Skeletal muscle cell (primary cell): ENCODE data around the gene PIP5K1B.

Experiments used
- DNase-seq: peaks from one replicate; pipeline ENCODE4 v3.0.0-alpha.2; 2010; ENCODE audit warnings: low read depth
- H3K4me3 ChIP-seq: 2 replicates; pipeline ENCODE4 v1.5.1; 2011; ENCODE audit warnings: low read depth, mild to moderate bottlenecking, control low read depth, low read length, moderate library complexity

Gene PIP5K1B

DNA sequence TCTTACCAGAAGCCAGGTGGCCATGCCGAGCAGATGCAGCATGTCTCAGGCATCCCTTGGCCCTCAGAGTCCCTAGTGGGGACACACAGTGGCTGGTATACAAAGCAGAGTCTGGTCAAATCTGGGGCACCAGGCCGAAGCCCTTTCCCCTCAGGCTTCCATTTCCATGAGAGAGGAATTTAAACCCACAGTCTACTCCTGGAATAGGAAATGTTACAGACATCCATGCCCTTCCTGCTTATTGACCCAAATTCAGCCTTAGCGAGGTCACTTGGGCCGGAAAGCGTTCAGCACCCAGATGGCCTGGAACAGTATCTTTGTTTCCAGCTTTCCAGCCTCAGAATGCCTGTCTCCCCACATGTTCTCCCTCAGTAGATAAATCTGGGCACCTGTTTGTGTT lies 131.7 kb downstream of the PIP5K1B start:
- H3K4me3 ChIP-seq = no peak overlapping the region
- DNase-seq = no peak

- no peak overlapping the region for H3K4me3 ChIP-seq
- no peak for DNase-seq
Measured at GRCh38 chr9:68838245-68838644, 133.2 kb downstream of the PIP5K1B start.

DNA sequence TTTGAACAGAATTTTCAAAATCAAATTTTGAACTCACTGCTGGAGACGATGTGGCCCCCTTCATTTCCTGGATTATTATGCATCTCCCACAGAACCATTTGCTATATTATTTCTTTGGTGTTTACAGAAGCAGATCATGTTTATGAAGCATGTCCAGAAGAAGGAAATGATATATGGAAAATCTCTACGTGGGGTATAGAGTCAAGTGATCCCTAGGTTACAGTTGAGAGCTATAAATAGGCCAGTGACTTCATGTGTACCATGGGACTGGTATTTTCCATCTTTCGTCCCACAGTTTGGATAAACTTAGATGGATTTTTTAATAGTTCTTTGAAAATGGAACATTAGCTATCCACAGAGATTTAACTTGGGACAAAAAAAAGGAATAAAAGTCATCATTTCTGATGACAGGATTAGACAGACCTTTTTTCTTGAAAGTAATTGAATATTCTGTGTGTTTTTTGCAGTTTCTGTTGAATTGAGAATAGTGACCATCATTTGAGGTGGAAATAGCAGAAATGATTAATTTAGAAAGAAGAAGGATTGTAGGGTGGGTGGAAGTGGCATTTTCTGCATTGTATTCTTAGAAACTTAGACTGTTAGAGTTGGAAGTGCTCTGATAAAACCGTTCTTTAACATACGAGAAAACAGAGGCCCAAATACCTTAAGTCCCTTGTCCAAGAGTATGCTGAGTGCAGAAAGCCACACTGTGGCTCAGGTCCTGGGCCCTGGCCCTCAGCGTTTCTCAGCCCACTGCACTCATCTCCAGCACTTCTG lies 136.4 kb downstream of the PIP5K1B start:
- no peak for DNase-seq
- H3K4me3 ChIP-seq = no peak overlapping the region

- H3K4me3 ChIP-seq = no peak overlapping the region
- DNase-seq = no peak
Measured at GRCh38 chr9:68842568-68842967, 137.5 kb downstream of the PIP5K1B start.

DNA sequence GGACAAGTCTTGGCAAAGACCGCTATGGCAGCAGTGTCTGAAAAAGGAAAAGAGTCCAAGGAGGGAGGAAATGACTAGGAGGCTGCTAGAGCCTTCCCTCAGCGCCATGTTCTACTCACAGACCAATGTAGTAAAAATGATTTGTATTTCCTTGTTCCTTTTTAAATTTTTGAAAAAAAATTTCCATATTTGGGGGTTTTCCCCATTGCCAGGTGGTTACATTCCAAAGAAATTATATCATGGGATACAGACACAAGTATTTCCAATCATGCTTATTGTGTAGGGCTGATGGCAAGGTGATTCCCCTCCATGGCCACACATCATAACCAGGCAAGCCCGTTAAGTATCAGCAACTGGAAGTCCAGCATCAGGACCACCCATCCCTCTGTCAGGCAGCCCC lies 138.2 kb downstream of the PIP5K1B start:
- DNase-seq = no peak
- H3K4me3 ChIP-seq = no peak overlapping the region

- no peak for DNase-seq
- H3K4me3 ChIP-seq = no peak overlapping the region
Measured at GRCh38 chr9:68844157-68844556, 139.1 kb downstream of the PIP5K1B start.

DNA sequence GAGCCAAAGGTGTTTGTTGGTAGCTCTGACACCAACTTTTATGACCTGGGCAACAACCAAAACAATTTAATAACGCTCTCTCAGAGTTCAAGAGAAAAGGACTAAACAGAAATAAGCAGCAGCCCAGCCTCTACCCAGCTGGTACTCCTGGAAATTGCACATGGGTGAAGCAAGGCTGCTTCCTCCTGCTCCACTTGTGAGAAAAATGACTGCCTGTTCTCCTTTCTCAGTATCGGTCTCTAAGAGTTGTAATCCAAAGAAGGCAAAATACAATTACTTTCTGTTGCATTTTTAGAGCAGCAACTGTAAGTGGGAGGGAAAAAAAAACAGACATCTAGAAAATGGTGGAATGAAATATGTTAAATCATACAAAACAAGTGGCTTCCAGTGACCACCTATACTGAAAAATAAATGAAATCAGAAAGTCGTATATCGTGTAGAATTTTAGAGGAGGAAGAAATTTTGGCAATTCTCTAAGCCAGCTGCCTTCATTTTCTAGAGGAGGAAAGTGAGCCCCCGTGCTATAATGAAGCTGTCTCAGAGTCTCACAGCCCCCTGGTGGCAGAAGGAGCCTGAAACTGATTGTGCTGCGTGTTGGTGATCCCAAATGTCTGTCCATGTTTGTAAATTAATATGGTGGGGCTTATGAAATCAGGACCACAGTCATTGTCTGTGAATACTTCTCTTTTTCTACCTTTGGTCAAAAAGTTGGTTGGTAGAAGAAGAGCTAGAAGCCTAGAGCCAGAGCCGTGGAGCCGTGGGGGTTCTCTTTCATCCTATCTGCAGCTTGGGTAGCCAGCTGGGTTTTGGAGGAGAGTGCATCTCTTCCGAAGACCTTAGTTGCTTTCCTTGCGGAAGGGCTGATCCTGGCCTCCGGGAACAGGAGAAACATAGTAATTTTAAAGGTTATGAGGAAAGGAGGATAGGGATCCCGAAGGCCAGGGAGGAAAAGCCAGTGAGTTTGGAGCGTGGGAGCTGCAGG lies 139.9 kb downstream of the PIP5K1B start:
- DNase-seq = no peak
- no peak overlapping the region for H3K4me3 ChIP-seq

GRCh38 chr9:68847765-68848164 lies 142.7 kb downstream of the PIP5K1B start:
- no peak overlapping the region for H3K4me3 ChIP-seq
- DNase-seq = no peak

DNA sequence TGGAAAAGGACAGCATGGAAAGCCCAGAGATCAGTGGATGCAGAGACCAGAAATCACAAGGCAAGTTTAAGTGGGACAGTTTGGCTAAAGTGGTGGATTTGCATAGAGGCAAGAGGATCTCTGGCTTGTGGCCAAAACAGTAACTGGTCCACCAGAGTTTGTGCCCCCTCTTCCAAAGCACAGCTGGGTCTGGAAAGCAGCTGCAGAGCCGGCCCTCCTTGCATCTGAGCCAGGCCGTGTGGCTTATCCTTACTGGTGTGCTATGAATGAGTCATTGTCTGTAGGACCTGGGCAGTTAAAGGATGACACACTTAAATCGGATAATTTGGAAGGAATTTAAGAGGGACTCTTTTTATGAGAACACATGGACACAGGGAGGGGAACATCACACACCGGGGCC lies 146.6 kb downstream of the PIP5K1B start:
- no peak for DNase-seq

DNA sequence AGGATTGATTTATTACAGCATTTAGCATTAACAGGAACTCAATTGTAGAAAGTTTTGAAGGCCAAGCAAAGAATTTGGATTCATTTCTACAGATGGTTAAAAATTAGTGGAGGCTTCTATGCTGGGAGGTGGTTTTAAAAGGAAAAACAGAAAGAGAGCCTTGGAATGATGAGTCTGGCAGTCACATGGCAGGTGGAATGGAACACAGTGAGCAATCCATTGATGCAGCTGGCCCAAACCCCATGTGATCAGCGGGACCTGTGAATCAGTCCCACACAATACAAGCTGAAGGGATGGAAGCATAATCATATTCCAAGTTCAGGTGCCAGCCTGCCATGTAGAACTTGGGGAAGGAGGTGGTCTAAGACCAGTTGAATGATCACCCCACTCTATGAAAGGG lies 147.9 kb downstream of the PIP5K1B start:
- no peak overlapping the region for H3K4me3 ChIP-seq
- DNase-seq = no peak

More for the DNA sequence above, 146.6 kb downstream of the PIP5K1B start:
- no peak overlapping the region for H3K4me3 ChIP-seq

DNA sequence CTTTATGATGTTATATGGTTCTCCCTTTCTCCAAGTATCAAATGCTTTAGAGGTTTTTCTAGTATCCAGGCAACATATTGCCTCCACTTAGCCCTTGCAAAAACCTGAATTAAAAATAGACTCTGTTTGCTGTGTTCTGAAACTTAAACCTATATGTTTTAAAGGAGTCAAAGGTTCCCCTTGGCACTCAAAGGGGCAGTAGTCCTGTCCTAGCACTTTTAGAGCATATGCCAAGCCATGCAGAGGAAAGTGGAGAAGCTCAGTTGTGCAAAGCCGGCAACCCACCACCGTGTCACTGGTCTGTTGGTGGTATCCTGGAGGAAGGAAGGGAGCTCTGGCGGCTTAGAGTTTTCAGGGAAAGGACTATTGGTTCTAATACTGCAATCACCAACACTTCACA lies 154.3 kb downstream of the PIP5K1B start:
- no peak for DNase-seq
- H3K4me3 ChIP-seq = no peak overlapping the region

- H3K4me3 ChIP-seq = no peak overlapping the region
- DNase-seq = no peak
Measured at GRCh38 chr9:68860419-68860818, 155.4 kb downstream of the PIP5K1B start.

- DNase-seq = no peak
- no peak overlapping the region for H3K4me3 ChIP-seq
Measured at GRCh38 chr9:68861436-68861835, 156.4 kb downstream of the PIP5K1B start.

DNA sequence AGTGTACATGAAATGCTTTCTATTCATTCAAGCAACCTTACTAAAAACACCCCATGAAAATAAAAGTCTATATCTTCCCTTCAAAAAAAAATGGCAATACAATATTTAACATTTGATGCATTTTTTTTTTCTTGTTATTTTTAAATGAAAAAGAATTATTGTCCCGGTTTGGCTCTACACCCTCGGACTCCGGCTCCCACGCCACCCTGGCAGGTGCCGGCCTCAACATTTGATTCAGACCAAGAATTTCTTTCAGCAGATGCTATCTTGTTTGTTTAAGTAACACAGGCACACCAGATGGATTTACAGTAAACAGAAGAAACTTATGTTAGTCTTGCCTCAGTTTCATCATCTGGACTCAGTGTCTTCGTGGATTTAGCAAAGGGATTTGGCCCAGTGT lies 162.0 kb downstream of the PIP5K1B start:
- DNase-seq = no peak
- H3K4me3 ChIP-seq = no peak overlapping the region

GRCh38 chr9:68869022-68869421 lies 164.0 kb downstream of the PIP5K1B start:
- DNase-seq = no peak
- H3K4me3 ChIP-seq = no peak overlapping the region

DNA sequence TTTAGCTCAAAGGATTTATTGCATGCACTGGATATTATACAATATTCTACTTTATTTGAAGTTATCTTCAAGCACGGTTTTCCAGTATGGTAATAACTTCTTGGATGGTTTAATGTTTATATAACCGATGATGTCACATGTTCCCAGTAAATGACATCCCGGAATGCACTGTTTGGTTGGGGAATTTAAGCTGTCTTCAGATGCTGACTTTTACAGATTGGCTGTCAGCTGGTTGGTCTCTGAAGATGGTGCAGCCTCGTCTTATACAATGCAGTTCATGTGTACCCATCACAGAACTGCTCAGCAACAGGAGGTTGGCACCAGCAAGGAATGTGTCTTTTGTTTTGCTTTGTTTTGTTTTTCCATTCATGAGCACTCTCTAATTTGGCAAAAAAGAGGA lies 165.0 kb downstream of the PIP5K1B start:
- H3K4me3 ChIP-seq = no peak overlapping the region
- DNase-seq = no peak

- H3K4me3 ChIP-seq = no peak overlapping the region
- no peak for DNase-seq
Measured at GRCh38 chr9:68871236-68871635, 166.2 kb downstream of the PIP5K1B start.

GRCh38 chr9:68872026-68872501 lies 167.0 kb downstream of the PIP5K1B start:
- DNase-seq = no peak
- H3K4me3 ChIP-seq = no peak overlapping the region

DNA sequence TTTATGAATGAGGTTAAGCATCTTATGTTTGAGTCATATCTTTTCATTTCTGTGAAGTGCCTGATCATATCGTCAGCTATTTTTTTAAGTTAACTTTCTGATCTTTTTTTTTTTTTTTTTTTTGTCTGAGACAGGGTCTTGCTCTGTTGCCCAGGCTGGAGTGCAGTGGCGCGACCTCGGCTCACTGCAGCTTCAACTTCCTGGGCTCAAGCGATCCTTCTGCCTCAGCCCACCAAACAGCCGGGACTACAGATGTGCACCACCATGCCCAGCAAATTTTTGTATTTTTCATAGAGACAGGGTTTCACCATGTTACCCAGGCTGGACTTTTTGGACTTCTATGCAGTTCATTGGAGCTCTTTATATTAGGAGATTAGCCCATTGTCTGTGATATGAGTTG lies 168.1 kb downstream of the PIP5K1B start:
- H3K4me3 ChIP-seq = no peak overlapping the region
- no peak for DNase-seq

DNA sequence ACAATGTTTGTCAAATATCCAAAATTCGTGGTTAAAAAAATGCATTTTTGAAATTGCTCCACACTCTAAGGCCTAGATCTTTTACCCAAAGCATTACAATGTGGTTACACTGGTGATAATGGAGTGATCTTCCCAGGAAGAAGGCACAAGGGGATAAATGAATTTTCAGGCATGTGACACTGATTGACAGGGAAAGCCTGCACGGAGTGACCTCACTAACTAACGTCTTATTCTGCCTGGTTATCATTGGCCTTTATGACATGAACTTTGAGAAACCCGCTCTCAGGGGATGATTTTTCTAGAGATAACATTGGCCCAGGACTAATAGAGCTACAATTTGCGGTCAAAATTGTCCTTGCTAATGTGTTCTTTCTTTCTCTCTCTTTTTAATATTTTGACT lies 171.2 kb downstream of the PIP5K1B start:
- no peak for DNase-seq
- H3K4me3 ChIP-seq = no peak overlapping the region
